Activated naive CD8-positive, alpha-beta T cell treated with anti-CD3 and anti-CD28 coated beads, Interleukin-2, amount 10 ng/mL, durations not matched to agents 7 days and 5 days (primary cell): ENCODE measurements around the gene MED16. TPM values are rescaled to one million over a fixed set of nuclear protein-coding genes. Genes with fewer than 3 reads are reported as not detected.

ENCODE experiments used
- ATAC-seq: fragments of 150-1000 bp; cut with Tn5 transposase; one replicate; pipeline ENCODE4 v1.10.0; 2021; ENCODE audit warnings: low read depth, moderate library complexity
- POLR2A ChIA-PET: fragments of 350-600 bp; sonication (Branson Sonifier 250); formaldehyde crosslinking; loops from one replicate; lab custom pipeline; 2021; ENCODE audit warnings: antibody characterized with exemption; lab: Charles Lee
- DNase-seq: peaks from one replicate; pipeline ENCODE4 v3.0.0; 2021
- H3K27ac Mint-ChIP-seq: one replicate; pipeline ENCODE4 v1.8.0; 2022; ENCODE audit warnings: mild to moderate bottlenecking, mixed read lengths
- H3K27me3 Mint-ChIP-seq: one replicate; pipeline ENCODE4 v1.8.0; 2022; ENCODE audit warnings: mild to moderate bottlenecking, moderate library complexity, mixed read lengths
- H3K36me3 Mint-ChIP-seq: one replicate; pipeline ENCODE4 v1.8.0; 2021; ENCODE audit warnings: mild to moderate bottlenecking, mixed read lengths
- H3K4me1 Mint-ChIP-seq: one replicate; pipeline ENCODE4 v1.8.0; 2021; ENCODE audit warnings: mixed read lengths
- H3K4me3 Mint-ChIP-seq: one replicate; pipeline ENCODE4 v1.8.0; 2022; ENCODE audit warnings: mild to moderate bottlenecking, moderate library complexity, mixed read lengths
- H3K9me3 Mint-ChIP-seq: one replicate; pipeline ENCODE4 v1.8.0; 2021; ENCODE audit warnings: mixed read lengths
- total RNA-seq, 2 experiments: library from RNA; stranded (reverse); gene quantifications; one replicate each; pipeline ENCODE4 v1.2.3, GENCODE V29; 2021

Gene MED16
- total RNA-seq, 2 experiments from 2014 or later = 53.6 to 72.7 TPM

DNA sequence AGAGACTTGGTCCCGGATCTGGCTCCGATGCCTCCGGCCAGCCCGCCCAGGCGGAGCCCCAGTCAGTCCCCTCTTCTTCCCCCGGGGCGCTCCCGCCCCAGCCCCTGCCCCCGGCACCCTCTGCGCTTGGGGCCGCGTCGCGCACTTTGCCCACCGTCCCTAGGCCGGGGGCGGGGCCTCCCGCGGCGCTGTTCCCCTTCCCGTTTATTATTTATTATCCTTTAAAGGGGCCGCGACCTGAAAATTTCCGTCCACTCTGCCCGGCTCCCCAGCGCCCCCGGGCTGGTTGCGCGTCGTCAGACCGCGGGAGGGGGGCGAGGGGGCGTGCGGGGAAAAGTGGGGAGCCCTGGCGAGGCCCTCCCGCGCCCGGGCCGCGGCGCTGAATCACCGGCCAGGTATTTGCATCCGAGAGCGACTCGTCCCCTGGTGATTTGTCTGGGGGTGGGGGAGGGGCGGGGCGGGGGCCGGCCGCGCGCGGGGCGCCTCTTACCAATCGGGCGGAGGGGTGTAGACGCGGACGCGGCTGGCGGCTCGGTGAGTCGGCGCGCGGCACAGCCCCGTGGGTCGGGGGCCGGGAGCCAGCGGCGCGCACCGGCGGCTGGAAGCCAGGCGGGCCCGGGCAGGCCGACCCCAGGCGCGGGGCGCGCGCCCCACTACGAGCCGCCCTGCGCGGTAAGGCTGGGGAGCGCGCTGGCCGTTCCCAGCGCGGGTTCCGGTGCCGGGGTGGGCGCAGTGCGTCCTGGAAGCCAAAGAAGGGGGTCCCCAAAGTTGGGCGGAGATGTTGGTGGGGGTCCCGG, 32.7 kb upstream of the MED16 start, which contains the start of gene ARID3A:
TSS of gene ARID3A (plus strand) at position 510 of the 797 bp plus-strand sequence. CDS start 3,494 bp downstream, outside the sequence.
- POLR2A ChIA-PET = interaction anchor here (1.0 to 1.3 kb wide), 5 partner anchors 12 to 156 kb away, joined by 3 to 6 read pairs (median 5); partner anchors contain the start of gene WDR18
- H3K4me1 Mint-ChIP-seq = peaks cover 12% of the 10 kb centered on the region
- DNase-seq (peak; percentile 90), ATAC-seq (peak; percentile 56)
- peaks cover 7% of the 10 kb centered on the region for H3K36me3 Mint-ChIP-seq
- H3K27ac Mint-ChIP-seq = peak within 1 kb of the TSS; percentile 77
- no peaks in the 10 kb centered on the region for H3K27me3 Mint-ChIP-seq
- H3K4me3 Mint-ChIP-seq = peak within 1 kb of the TSS; percentile 89
- no peaks in the 10 kb centered on the region for H3K9me3 Mint-ChIP-seq

DNA sequence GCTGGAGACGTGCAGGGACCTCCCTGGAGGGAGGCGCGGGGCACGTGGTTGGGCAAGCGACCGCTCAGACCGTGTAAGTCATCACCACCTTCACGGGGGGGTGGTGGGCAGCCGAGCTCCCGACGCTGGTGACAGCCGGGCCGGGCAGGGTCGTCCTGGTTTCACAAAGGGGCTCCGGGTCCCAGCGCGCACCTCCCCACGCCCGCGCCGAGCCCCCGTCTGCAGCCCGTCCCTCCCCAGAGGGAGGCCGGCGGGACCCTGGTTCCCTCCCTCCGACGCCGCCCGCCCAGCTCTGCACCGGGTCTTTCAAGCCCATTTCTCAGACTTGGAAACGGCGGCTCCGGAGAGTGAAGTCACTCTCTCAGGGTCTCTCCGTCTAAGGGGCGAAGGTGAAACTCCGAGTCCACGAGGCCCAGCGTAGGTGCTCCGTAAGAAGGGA, 32.1 kb upstream of the MED16 start:
- H3K27ac Mint-ChIP-seq = peak overlapping the region; percentile 77
- H3K9me3 Mint-ChIP-seq = no peaks in the 10 kb centered on the region
- peak; percentile 65 for ATAC-seq
- H3K36me3 Mint-ChIP-seq = peaks cover 4% of the 10 kb centered on the region
- peak overlapping the region; percentile 82 for H3K4me3 Mint-ChIP-seq
- peaks cover 12% of the 10 kb centered on the region for H3K4me1 Mint-ChIP-seq
- POLR2A ChIA-PET = interaction anchor here (0.5 to 1.3 kb wide), 6 partner anchors 13 to 269 kb away, joined by 3 to 6 read pairs (median 4); partner anchors contain the start of gene WDR18
- no peaks in the 10 kb centered on the region for H3K27me3 Mint-ChIP-seq
- DNase-seq = no peak

DNA sequence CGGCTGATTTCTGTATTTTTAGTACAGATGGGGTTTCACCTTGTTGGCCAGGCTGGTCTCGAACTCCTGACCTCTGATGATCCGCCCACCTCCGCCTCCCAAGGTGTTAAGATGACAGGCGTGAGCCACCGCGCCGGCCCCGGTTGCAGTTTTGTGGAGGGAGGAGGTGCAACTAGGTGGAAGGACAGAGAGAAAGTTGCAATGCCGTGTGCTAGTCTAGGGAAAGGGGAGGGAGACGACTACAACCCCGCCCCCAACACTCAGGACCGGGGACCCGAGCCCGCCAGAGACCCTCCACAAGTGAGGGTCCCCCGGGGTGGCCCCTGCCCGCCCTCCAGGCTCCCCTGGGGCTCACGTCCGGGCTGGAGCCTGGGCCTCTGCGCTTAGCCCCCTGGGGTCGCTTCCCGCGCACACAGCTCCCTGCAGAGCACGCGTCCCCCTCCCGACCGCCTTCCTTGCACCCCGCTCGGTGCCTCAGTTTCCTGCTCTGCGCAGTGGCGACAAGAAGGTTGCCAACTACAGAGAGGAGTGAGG, 31.6 kb upstream of the MED16 start:
- no peaks in the 10 kb centered on the region for H3K27me3 Mint-ChIP-seq
- H3K36me3 Mint-ChIP-seq = no peaks in the 10 kb centered on the region
- DNase-seq (no peak), ATAC-seq (no peak)
- H3K4me3 Mint-ChIP-seq = peak overlapping the region; percentile 82
- POLR2A ChIA-PET = interaction anchor here (0.5 to 1.8 kb wide), 7 partner anchors 13 to 269 kb away, joined by 3 to 6 read pairs (median 5); partner anchors contain the start of genes PTBP1 and WDR18
- H3K4me1 Mint-ChIP-seq = peaks cover 12% of the 10 kb centered on the region
- H3K27ac Mint-ChIP-seq = peak overlapping the region; percentile 56
- H3K9me3 Mint-ChIP-seq = no peaks in the 10 kb centered on the region

DNA sequence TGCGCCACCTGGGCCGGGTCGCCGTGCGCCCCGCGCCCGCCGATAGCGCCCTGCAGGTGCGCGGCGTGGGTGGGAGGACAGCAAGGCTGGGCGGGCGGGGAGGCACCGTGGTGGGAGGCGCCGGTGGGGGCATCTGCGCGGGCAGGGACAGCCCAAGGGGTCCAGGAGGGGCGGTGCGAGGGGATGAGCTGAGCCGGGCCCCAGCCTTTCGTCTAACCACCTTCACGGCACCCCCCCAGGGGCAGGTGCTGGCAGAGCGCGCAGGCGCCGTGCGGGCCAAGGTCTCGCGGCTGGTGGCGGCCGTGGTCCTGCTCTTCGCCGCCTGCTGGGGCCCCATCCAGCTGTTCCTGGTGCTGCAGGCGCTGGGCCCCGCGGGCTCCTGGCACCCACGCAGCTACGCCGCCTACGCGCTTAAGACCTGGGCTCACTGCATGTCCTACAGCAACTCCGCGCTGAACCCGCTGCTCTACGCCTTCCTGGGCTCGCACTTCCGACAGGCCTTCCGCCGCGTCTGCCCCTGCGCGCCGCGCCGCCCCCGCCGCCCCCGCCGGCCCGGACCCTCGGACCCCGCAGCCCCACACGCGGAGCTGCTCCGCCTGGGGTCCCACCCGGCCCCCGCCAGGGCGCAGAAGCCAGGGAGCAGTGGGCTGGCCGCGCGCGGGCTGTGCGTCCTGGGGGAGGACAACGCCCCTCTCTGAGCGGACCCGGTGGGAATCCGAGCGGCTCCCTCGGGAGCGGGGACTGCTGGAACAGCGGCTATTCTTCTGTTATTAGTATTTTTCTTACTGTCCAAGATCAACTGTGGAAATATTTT, 27.3 kb upstream of the MED16 start:
- DNase-seq = peak; percentile 80
- ATAC-seq = peak; percentile 40
- peaks cover 12% of the 10 kb centered on the region for H3K4me1 Mint-ChIP-seq
- H3K27me3 Mint-ChIP-seq = peaks cover 8% of the 10 kb centered on the region
- H3K27ac Mint-ChIP-seq = peak overlapping the region; percentile 61
- no peaks in the 10 kb centered on the region for H3K36me3 Mint-ChIP-seq
- POLR2A ChIA-PET = interaction anchor here (0.6 to 3.2 kb wide), 5 partner anchors 12 to 119 kb away, joined by 3 to 26 read pairs (median 3); partner anchors contain the start of genes MED16, RNU6-9 and WDR18
- H3K9me3 Mint-ChIP-seq = no peaks in the 10 kb centered on the region
- peak overlapping the region; percentile 84 for H3K4me3 Mint-ChIP-seq

DNA sequence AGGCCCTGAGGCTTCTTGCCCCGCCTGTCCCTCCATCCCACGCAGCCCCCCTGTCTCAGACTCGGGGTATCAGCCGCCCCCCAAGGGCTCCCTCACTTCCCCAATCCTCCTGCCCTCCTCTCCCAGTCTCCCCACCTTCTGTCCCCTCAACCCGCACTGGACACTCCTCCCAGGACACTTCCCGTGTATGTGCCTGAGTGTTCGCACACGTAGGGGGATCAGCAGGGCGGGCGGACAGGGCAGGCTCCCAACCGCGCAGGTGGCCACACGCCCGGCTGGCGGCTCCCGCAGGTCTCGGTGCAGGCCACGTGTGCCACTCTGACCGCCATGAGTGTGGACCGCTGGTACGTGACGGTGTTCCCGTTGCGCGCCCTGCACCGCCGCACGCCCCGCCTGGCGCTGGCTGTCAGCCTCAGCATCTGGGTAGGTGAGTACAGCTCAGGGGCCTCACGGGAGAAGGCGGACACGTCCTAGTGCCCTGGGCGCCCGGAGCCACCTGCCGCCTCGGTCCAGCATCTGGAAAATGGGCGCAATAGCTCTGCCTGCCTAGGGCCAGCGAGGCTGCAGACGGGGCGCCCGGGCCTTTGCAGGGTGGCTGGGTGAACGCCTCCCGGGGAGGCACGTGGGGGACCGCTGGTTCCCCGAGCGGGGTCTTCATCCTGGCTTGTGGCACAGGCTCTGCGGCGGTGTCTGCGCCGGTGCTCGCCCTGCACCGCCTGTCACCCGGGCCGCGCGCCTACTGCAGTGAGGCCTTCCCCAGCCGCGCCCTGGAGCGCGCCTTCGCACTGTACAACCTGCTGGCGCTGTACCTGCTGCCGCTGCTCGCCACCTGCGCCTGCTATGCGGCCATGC, 26.4 kb upstream of the MED16 start:
- Mint-ChIP-seq H3K4me3 (peak overlapping the region; percentile 65), H3K4me1 (peaks cover 14% of the 10 kb centered on the region), H3K36me3 (no peaks in the 10 kb centered on the region), H3K9me3 (no peaks in the 10 kb centered on the region), H3K27ac (no peak overlapping the region), H3K27me3 (peaks cover 8% of the 10 kb centered on the region)
- POLR2A ChIA-PET = interaction anchor here (0.6 to 3.2 kb wide), 4 partner anchors 26 to 119 kb away, joined by 3 to 26 read pairs (median 6); partner anchors contain the start of genes MED16, RNU6-9 and WDR18
- ATAC-seq (peak; percentile 27), DNase-seq (peak; percentile 73)

DNA sequence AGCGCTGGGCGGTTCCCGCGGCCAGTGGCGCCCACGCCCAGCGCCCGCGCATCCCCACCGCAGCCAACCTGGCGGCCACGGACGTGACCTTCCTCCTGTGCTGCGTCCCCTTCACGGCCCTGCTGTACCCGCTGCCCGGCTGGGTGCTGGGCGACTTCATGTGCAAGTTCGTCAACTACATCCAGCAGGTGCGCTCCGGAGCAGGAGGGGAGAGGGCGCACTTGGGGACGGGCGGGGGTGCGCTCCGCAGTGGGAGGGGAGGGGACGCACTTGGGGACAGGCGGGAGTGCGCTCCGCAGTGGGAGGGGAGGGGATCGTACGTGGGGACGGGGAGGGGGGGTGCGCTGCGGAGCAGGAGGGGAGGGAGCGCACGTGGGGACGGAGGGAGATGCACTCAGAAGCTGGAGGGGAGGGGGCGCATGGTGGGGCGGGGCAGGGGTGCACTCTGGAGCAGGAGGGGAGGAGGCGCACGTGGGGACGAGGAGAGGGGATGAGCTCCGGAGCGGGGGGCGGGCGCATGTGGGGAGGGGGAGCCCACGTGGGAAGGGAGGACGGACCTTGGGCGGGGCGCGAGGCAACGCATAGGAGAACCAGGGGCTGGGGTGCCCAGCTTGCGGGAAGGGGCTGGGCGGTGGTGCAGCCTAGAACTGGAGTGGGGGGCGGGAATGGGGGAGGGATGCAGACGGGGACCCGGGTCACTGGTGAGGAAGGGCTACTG, 25.7 kb upstream of the MED16 start:
- peak overlapping the region; percentile 65 for H3K4me3 Mint-ChIP-seq

DNA sequence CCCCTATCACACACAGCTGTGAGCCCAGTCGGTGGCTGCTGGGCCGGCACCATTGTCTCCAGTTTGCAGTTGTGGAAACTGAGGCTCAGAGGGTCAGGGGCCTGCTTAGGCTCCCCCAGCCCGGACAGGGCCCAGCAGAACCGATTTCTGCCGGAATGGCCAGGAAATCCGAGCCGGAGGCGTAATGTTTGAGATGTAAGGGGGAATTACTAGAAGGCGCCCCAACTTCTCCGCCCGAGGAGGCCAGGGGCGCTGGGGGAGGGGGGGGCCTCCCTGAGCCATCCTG, 25.1 kb upstream of the MED16 start:
- Mint-ChIP-seq H3K27me3 (peaks cover 8% of the 10 kb centered on the region), H3K4me1 (peaks cover 13% of the 10 kb centered on the region), H3K4me3 (peak overlapping the region; percentile 76), H3K9me3 (no peaks in the 10 kb centered on the region), H3K36me3 (no peaks in the 10 kb centered on the region), H3K27ac (no peak overlapping the region)
- POLR2A ChIA-PET = interaction anchor here (0.6 to 3.2 kb wide), 4 partner anchors 10 to 58 kb away, joined by 3 to 26 read pairs (median 4); no protein-coding TSS in a partner anchor
- no peak for DNase-seq
- ATAC-seq = no peak

More for the DNA sequence above, 25.7 kb upstream of the MED16 start:
- no peak overlapping the region for H3K27ac Mint-ChIP-seq
- peaks cover 12% of the 10 kb centered on the region for H3K4me1 Mint-ChIP-seq
- no peak for ATAC-seq
- no peaks in the 10 kb centered on the region for H3K9me3 Mint-ChIP-seq
- peak; percentile 64 for DNase-seq
- H3K36me3 Mint-ChIP-seq = no peaks in the 10 kb centered on the region
- POLR2A ChIA-PET = interaction anchor here (0.6 to 3.2 kb wide), 6 partner anchors 10 to 66 kb away, joined by 3 to 26 read pairs (median 4); partner anchors contain the start of genes MED16, RNU6-9 and WDR18
- H3K27me3 Mint-ChIP-seq = peaks cover 8% of the 10 kb centered on the region

DNA sequence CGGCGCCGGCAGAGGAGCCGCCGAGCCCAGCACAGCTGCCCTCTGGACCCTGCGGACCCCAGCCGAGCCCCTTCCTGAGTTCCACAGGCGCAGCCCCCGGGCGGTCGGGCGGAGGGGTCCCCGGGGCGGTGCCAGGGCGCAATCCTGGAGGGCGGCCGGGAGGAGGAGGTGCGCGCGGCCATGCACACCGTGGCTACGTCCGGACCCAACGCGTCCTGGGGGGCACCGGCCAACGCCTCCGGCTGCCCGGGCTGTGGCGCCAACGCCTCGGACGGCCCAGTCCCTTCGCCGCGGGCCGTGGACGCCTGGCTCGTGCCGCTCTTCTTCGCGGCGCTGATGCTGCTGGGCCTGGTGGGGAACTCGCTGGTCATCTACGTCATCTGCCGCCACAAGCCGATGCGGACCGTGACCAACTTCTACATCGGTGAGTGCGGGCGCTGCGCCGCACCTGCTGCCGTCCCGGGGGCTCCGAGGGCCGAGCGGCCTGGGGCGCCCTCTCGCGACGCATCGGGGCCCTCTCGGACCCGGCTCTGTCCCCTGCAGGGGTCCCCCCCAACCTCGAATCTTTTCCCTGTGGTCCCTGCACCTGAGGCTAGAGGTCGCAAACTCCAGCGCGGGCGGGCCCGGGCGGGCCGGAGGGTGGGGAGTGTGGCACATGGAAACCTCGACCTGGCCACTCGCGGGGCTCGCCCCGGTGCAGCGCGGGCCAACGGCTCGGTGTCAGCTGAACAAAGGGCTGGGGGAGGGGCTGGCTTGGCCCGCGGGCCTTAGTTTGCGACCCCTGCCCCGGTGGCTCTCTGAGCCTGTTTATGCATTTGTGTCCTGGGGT, 24.6 kb upstream of the MED16 start, which contains the start of gene KISS1R:
TSS of gene KISS1R (plus strand) at position 11 of the 829 bp plus-strand sequence. CDS start at position 181, 170 bp downstream.
- H3K4me1 Mint-ChIP-seq = peaks cover 13% of the 10 kb centered on the region
- POLR2A ChIA-PET = interaction anchor here (0.6 to 3.2 kb wide), 4 partner anchors 9 to 57 kb away, joined by 3 to 26 read pairs (median 4); no protein-coding TSS in a partner anchor
- ATAC-seq (peak; percentile 15), DNase-seq (peak; percentile 75)
- H3K27me3 Mint-ChIP-seq = peaks cover 8% of the 10 kb centered on the region
- no peaks in the 10 kb centered on the region for H3K36me3 Mint-ChIP-seq
- H3K9me3 Mint-ChIP-seq = no peaks in the 10 kb centered on the region
- H3K27ac Mint-ChIP-seq = no peak within 1 kb of the TSS
- peak within 1 kb of the TSS; percentile 76 for H3K4me3 Mint-ChIP-seq

DNA sequence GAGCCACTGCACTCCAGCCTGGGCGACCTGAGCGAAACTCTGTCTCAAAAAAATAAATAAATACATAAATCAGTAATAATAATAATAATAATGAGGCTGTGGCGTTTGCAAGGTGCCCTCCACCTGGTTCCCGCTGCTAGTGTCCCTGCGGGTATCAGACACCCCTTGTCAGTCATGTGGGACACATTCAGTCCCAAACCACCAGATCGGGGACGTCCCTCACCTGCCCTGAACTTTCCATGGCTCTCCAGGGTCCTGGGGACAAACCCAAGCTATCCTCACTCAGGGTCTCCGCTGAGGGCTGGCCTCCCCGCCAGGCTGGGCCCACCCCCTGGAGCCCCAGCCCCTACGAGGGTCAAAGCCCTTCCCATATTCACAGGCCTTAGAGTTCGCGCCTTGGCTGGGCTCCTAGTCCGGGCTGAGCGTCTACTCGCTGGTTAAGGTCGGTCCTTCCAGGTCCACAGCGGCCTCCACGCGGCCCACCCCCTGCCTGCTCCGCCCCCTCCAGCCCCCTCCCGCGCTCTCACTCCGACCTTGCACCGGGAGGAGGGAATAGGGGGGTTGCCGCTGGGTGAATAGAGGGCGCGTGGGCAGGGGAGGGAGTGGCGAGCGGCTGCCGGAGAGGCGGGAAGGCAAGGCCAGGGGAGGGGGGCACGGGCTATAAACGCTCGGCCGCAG, 23.8 kb upstream of the MED16 start:
- Mint-ChIP-seq H3K9me3 (no peaks in the 10 kb centered on the region), H3K36me3 (no peaks in the 10 kb centered on the region), H3K27me3 (peaks cover 8% of the 10 kb centered on the region), H3K27ac (no peak overlapping the region), H3K4me1 (peaks cover 10% of the 10 kb centered on the region), H3K4me3 (peak overlapping the region; percentile 28)
- POLR2A ChIA-PET = interaction anchor here (1.2 kb wide), 1 partner anchor 54 kb away, joined by 4 read pairs; no protein-coding TSS in a partner anchor
- ATAC-seq (no peak), DNase-seq (no peak)

DNA sequence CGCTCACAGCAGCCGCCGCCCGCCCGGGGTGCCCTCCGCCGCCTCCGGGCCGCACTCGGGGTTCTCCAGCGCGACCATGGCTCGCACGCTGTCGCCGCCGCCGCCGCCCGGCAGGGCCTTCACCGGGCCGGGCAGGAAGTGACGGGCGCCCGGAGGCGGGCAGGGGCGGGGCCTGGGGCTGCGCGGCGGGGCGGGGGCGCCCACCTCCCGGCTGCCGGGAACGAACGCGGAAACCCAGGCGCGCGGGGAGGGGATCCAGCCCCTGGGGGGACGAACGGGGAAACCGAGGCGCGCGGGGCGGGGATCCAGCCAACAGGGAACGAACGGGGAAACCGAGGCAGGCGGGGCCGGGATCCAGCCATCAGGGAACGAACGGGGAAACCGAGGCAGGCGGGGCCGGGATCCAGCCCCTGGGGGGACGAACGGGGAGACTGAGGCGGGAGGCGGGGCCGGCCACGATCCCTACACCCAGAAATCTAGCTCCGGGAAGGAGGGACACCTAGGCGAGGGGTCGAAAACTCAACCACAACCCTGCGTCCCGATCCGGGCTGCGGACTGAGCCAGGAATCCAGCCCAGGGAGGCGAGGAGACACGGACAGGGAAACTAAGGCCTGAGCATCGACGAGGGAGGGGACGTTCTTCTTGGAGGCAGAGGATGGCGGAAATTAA, 20.2 kb upstream of the MED16 start, which contains the start of gene R3HDM4:
TSS of gene R3HDM4 (minus strand) at position 140 of the 669 bp plus-strand sequence. CDS start at position 78, 62 bp downstream.
- peak within 1 kb of the TSS; percentile 95 for H3K27ac Mint-ChIP-seq
- ATAC-seq (peak; percentile 53), DNase-seq (peak; percentile 92)
- peak within 1 kb of the TSS; percentile 91 for H3K4me3 Mint-ChIP-seq
- peaks cover 2% of the 10 kb centered on the region for H3K27me3 Mint-ChIP-seq
- peaks cover 4% of the 10 kb centered on the region for H3K36me3 Mint-ChIP-seq
- POLR2A ChIA-PET = interaction anchor here (1.2 to 1.9 kb wide), 3 partner anchors 8 to 49 kb away, joined by 3 to 8 read pairs (median 5); partner anchors contain the start of genes MED16 and RNU6-9
- no peaks in the 10 kb centered on the region for H3K9me3 Mint-ChIP-seq
- H3K4me1 Mint-ChIP-seq = peaks cover 25% of the 10 kb centered on the region
